Prostate gland (tissue), 2 donors: ENCODE data around the gene DNAJB4. TPM values are rescaled to one million over a fixed set of nuclear protein-coding genes. Genes with fewer than 3 reads are reported as not detected.
"Not testable (repeated sequence)": the region's sequence is repeated elsewhere in the genome, so short reads cannot be mapped to it uniquely, and the experiment has no call there.

Experiments
- DNase-seq: peaks from one replicate; pipeline ENCODE4 v3.0.0-alpha.2; 2019; ENCODE audit warnings: low spot score
- H3K27ac ChIP-seq, 2 donors: fragments of 200-600 bp; sonication (generic); 2 replicates each; pipeline ENCODE4 v1.5.1; 2017 to 2019
- H3K27me3 ChIP-seq: fragments of 200-600 bp; sonication (generic); replicated peaks from 2 replicates; pipeline ENCODE4 v1.5.1; 2019; ENCODE audit not compliant: insufficient read depth
- H3K36me3 ChIP-seq, 2 donors: fragments of 200-600 bp; sonication (generic); 1 replicate in 1 of 2; 2 replicates in 1 of 2; pipeline versions ENCODE4 v1.5.1 to v1.8.1; 2017 to 2019
- H3K4me1 ChIP-seq: fragments of 200-600 bp; sonication (generic); replicated peaks from 2 replicates; pipeline ENCODE4 v1.5.1; 2019
- H3K4me3 ChIP-seq, 2 donors: fragments of 200-600 bp; sonication (generic); 2 replicates each; pipeline ENCODE4 v1.5.1; 2017 to 2019
- H3K9me3 ChIP-seq: fragments of 200-600 bp; sonication (generic); 2 replicates; pipeline ENCODE4 v1.5.1; 2017
- POLR2A ChIP-seq: fragments of 450-650 bp; IDR thresholded peaks from one replicate; pipeline ENCODE4 v1.6.1; 2016; ENCODE audit warnings: antibody characterized with exemption, mild to moderate bottlenecking
- POLR2AphosphoS5 ChIP-seq: sonication (generic); formaldehyde crosslinking; IDR thresholded peaks from one replicate; pipeline ENCODE4 v1.6.1; 2017; ENCODE audit warnings: antibody characterized with exemption
- WGBS: methylation state at CpG from one replicate; pipeline ENCODE4 v1.1.5; 2018; 5-methylcytosine and 5-hydroxymethylcytosine counted together
- intact Hi-C: fragments of 100-400 bp; cut with DNase I; formaldehyde crosslinking; loops from one replicate; pipeline ENCODE4 v1.14.2; 2022
- total RNA-seq, 2 donors: library from RNA; depleted of rRNA; stranded (reverse); fragments of >200 nt; gene quantifications; one replicate each; pipeline ENCODE4 v1.1.0, GENCODE V29; 2016
- TF ChIP-seq, protein P1 (sequence below), 4 experiments: fragments of 200-600 bp in 2 of 4; fragments of 450-650 bp in 2 of 4; sonication (generic) in 2 of 4; IDR thresholded peaks; 1 replicate in 3 of 4; 2 replicates in 1 of 4; pipeline ENCODE4 v1.5.1; 2016 to 2019; ENCODE audit warnings: antibody characterized with exemption in 4 of 4, mild to moderate bottlenecking in 2 of 4, moderate library complexity in 2 of 4

The DNAJB4 gene
- total RNA-seq, 2 donors from 2014 or later: 15.8 to 22.8 TPM

DNA sequence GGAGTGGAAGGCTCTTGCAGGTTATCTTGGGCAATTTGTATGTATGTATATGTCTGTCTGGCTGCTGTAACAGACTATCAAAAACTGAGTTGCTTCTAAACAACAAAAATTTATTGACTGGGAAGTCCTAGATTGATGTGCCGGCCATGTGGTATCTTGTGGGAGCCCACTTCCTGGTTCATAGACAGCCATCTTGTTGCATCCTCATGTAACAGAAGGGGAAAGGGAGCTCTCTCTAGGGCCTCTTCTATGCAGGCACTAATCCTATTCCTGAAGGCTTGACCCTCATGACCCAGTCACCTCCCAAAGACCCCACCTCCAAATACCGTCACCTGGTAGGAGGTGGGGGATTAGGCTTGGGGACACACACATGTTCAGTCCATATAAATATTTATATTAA is 50.2 kb downstream of the DNAJB4 start:
- Histone ChIP-seq H3K9me3 (no peaks in the 10 kb centered on the region), H3K27me3 (no peaks in the 10 kb centered on the region), H3K36me3 (no peaks in the 10 kb centered on the region), H3K27ac (no peak overlapping the region), H3K4me1 (no peaks in the 10 kb centered on the region), H3K4me3 (no peak overlapping the region)
- TF ChIP-seq, protein P1, sequence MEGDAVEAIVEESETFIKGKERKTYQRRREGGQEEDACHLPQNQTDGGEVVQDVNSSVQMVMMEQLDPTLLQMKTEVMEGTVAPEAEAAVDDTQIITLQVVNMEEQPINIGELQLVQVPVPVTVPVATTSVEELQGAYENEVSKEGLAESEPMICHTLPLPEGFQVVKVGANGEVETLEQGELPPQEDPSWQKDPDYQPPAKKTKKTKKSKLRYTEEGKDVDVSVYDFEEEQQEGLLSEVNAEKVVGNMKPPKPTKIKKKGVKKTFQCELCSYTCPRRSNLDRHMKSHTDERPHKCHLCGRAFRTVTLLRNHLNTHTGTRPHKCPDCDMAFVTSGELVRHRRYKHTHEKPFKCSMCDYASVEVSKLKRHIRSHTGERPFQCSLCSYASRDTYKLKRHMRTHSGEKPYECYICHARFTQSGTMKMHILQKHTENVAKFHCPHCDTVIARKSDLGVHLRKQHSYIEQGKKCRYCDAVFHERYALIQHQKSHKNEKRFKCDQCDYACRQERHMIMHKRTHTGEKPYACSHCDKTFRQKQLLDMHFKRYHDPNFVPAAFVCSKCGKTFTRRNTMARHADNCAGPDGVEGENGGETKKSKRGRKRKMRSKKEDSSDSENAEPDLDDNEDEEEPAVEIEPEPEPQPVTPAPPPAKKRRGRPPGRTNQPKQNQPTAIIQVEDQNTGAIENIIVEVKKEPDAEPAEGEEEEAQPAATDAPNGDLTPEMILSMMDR (IDR thresholded peaks at IDR 0.05): no peak
- TF ChIP-seq POLR2AphosphoS5 (no peak), POLR2A (no peak)
- intact Hi-C loops: no loop called here
- no peak for DNase-seq
- WGBS: 50% methylated on average over 2 of the region's 2 CpGs

DNA sequence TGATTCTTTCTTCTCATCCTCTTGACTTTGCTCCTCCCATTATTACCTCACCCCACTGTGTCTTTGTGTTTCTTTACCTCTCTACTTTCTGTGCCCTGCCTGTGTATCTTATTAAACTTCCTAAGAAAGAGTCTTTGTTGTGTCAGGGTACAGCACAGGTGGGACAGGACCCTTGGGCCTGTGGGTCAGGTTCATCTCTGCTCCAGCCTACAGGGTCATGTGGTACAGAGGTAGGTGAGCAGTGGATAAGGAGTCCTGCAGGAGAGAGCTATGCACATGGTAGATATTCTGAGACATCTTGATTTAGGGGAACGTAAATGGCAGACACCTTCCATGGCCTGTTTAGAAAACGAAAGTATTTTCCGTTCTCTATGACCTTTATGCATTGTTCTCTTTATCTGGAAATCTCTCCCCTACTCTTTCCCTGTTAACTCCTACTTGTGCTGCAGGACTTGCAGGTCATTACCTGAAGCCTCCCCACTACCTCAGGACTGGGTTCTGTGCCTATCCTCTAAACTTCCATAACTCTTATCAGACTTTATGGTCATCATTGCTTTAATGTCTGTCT is 50.9 kb downstream of the DNAJB4 start:
- Histone ChIP-seq H3K4me1 (no peaks in the 10 kb centered on the region), H3K4me3 (no peak overlapping the region), H3K36me3 (no peaks in the 10 kb centered on the region), H3K27me3 (no peaks in the 10 kb centered on the region), H3K27ac (no peak overlapping the region), H3K9me3 (no peaks in the 10 kb centered on the region)
- no peak for DNase-seq
- 19% methylated on average over 3 of the region's 3 CpGs for WGBS
- no peak for TF ChIP-seq POLR2A
- TF ChIP-seq, protein P1 (IDR thresholded peaks at IDR 0.05): no peak
- TF ChIP-seq POLR2AphosphoS5: no peak
- intact Hi-C loops: no loop called here

DNA sequence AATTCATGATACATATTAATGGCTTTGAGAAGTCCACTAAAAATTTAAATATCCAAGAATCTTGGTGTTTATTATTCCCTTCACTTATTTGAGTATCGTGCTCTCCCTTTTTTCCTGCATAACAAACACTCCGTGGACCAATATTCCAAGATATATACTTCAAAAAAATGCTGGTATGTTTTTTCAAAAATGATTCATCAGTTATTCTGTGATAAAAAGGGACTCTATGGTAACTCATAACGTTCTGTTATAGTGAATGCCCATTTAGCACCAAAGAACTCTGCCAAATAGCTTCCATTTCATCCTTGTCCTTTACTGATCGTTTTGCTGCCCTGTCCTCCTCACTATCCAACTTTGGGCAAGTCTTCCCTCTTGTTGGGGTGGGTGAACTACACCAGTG is 53.9 kb downstream of the DNAJB4 start:
- 75% methylated on average over 4 of the region's 4 CpGs for WGBS
- no peak for TF ChIP-seq POLR2A
- no peak overlapping the region for H3K4me3 ChIP-seq
- H3K27me3 ChIP-seq: no peaks in the 10 kb centered on the region
- intact Hi-C loops: no loop called here
- no peaks in the 10 kb centered on the region for H3K36me3 ChIP-seq
- H3K4me1 ChIP-seq: no peaks in the 10 kb centered on the region
- H3K27ac ChIP-seq: no peak overlapping the region
- no peak for DNase-seq
- H3K9me3 ChIP-seq: no peaks in the 10 kb centered on the region

DNA sequence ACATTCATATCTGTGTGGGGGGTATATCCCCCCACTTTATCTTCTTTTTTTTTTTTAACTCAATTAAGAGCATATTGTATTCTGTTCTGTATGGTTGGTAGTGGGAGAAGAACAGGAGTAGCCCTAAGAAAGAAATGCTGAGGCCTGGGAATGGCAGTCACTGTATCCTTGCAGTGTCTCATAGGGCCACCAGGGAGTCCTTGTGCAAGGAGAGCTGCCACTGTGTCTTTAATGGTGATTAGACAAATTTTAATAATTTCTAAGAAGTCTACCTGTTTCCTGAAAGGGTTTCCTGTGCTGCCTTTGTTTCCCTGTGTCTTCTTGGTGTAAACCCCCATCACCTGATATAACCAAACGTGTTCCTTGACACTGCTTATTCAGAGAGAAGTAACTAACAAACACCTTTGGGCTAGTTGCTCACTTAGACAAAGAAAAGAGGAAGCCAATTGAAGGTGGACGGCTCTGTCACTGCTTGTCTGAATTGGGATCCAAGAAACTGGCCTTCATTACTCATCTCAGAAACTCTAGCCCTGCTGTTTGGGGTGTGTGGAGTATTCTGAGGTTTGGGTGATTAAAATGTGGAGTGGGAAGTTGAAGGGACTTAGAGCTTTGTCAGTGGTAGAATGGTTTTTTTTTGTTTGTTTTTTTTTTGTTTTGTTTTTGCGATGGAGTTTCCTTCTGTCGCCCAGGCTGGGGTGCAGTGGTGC is 56.3 kb downstream of the DNAJB4 start:
- Histone ChIP-seq H3K4me1 (no peaks in the 10 kb centered on the region), H3K4me3 (no peak overlapping the region), H3K36me3 (no peaks in the 10 kb centered on the region), H3K9me3 (no peaks in the 10 kb centered on the region), H3K27ac (no peak overlapping the region), H3K27me3 (no peaks in the 10 kb centered on the region)
- intact Hi-C loops: loop anchor here (10.0 kb wide), 1 partner anchor 54 kb away; no protein-coding TSS in a partner anchor
- no peak for DNase-seq
- WGBS: 78% methylated on average over 4 of the region's 4 CpGs
- no peak for TF ChIP-seq POLR2A
- TF ChIP-seq, protein P1 (IDR thresholded peaks at IDR 0.05): no peak
- no peak for TF ChIP-seq POLR2AphosphoS5

DNA sequence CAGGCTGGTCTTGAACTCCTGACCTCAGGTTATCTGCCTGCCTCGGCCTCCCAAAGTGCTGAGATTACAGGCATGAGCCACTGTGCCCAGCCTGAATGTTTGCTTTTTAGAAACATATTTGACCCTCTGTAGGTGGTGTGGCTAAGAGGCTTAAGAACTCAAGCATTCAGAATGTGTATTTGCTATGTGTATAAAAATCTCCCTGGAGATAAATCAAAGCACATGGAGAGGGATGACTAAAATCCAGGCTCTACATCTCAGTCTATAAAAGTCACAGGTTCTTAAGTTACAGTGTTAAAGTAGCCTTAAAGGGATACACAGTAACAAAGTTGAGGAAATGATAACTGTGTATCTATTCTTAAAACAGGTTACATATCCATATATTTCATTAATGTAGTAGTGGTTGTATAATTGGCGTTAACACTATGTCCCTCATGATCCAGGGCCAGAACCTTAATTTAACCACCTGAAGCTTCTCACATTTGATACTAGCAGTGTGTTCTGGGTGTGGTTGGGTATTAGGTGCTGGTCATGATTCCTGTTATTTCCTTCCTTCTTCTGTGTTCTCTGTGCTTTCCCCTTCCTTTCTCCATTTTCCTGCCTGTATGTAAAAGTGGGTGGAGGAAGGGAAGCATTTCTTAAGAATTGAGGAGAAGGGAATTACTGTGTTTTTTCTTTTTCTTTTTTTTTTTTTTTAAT is 57.2 kb downstream of the DNAJB4 start:
- no peak for DNase-seq
- Histone ChIP-seq H3K36me3 (no peaks in the 10 kb centered on the region), H3K4me1 (no peaks in the 10 kb centered on the region), H3K27me3 (no peaks in the 10 kb centered on the region), H3K4me3 (no peak overlapping the region), H3K9me3 (no peaks in the 10 kb centered on the region), H3K27ac (no peak overlapping the region)
- TF ChIP-seq POLR2A (no peak), POLR2AphosphoS5 (no peak)
- TF ChIP-seq, protein P1 (IDR thresholded peaks at IDR 0.05): no peak
- intact Hi-C loops: loop anchor here (10.0 kb wide), 1 partner anchor 53 kb away; no protein-coding TSS in a partner anchor
- 41% methylated on average over 2 of the region's 2 CpGs for WGBS

DNA sequence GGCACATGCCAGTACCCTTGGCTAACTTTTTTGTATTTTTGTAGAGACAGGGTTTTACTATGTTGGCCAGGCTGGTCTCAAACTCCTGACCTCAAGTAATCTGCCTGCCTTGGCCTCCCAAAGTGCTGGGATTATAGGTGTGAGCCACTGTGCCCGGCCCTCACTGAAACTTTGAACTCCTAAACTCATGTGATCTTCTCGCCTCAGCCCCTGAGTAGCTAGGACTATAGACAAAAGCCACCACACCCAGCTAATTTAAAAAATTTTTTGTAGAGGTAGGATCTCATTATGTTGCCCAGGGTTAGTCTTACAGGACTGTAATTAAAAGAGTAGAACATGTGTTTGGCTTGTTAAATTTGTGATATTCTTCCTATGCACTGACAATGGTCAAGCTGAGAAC is 60.1 kb downstream of the DNAJB4 start:
- DNase-seq, H3K4me3 ChIP-seq, H3K9me3 ChIP-seq, H3K27ac ChIP-seq, H3K36me3 ChIP-seq, H3K4me1 ChIP-seq, H3K27me3 ChIP-seq: not testable (repeated sequence)
- intact Hi-C loops: loop anchor here (10.0 kb wide), 1 partner anchor 50 kb away; no protein-coding TSS in a partner anchor
- WGBS: 83% methylated on average over 2 of the region's 2 CpGs
